ENCODE measurements around the gene BBIP1.
"Not testable (repeated sequence)": the region's sequence is repeated elsewhere in the genome, so short reads cannot be mapped to it uniquely, and the experiment has no call there.

BBIP1 gene

DNA sequence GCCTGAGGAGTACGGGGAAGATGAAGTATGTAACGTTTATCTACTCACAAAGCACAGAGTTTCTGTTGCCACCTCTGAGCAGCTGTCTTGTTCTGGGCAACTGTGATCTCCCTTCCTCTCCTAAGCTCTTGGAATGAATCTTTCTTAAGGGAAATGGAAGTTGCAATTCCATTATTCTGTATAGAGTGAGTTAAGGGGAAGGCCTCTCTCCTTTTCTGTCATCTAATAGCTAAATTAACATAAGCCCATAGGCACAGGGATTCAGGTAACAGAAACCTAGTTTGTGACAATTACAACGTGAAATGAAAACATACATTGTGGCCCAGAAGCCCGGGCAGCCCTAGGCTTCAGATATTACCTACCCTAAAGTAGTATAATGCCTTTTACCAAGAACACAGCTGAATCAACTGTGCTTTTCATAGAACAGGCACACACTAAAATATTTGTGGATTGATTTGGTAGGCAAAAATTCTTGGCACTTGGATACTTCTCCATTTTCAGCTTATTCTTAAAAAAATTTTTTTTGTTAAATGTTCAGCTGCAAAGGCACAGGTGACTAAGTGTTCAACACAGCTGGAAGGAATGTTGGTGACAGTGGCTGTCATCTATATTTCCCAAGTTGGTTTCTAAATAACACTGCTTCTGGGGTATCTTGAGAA is 51.0 kb downstream of the BBIP1 start:
- no peaks in the 10 kb centered on the region for H3K9me3 ChIP-seq (ENCODE audit: severe bottlenecking)
- H3K27ac ChIP-seq, result no peak overlapping the region
- TF ChIP-seq, protein P1, sequence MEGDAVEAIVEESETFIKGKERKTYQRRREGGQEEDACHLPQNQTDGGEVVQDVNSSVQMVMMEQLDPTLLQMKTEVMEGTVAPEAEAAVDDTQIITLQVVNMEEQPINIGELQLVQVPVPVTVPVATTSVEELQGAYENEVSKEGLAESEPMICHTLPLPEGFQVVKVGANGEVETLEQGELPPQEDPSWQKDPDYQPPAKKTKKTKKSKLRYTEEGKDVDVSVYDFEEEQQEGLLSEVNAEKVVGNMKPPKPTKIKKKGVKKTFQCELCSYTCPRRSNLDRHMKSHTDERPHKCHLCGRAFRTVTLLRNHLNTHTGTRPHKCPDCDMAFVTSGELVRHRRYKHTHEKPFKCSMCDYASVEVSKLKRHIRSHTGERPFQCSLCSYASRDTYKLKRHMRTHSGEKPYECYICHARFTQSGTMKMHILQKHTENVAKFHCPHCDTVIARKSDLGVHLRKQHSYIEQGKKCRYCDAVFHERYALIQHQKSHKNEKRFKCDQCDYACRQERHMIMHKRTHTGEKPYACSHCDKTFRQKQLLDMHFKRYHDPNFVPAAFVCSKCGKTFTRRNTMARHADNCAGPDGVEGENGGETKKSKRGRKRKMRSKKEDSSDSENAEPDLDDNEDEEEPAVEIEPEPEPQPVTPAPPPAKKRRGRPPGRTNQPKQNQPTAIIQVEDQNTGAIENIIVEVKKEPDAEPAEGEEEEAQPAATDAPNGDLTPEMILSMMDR (IDR thresholded peaks at IDR 0.05; ENCODE audit: low read depth, low read length), result no peak
- H3K27me3 ChIP-seq (ENCODE audit: insufficient read depth, low read depth, severe bottlenecking), result no peaks in the 10 kb centered on the region
- no peaks in the 10 kb centered on the region for H3K36me3 ChIP-seq
- DNase-seq, result no peak
- no peak overlapping the region for H3K4me3 ChIP-seq (ENCODE audit: low read depth, low read length)

DNA sequence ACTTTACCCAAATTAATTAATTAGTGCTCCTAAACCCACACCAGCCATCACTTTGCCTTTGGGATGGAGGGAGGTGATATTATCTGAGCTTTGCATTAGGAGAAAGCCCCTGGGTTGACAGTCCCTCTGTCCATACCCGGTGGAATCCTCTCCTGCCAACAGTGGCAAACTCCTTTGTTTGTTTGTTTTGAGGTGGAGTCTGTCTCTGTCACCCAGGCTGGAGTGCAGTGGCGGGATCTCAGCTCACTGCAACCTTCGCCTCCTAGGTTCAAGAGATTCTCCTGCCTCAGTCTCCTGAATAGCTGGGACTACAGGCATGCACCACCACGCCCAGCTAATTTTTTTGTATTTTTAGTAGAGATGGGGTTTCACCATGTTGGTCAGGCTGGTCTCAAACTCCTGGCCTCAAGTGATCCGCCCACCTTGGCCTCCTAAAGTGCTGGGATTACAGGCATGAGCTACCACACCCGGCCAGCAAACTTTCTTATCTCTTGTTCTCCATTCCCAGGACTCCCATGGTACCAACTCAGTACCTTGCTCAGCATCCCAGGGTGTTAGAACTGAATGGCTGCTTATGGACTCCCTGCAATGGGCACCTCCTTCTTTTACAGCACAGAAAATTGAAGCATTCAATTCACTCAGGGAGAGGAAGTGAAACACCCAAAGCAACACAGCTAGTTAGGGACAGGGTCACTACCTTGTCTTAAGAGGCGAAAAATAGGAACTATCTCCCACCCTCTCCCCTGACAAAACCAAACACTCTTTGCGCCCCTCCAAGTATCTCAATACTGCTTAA is 51.8 kb downstream of the BBIP1 start:
- not testable (repeated sequence) for H3K4me3 ChIP-seq (ENCODE audit: low read depth, low read length); H3K27ac ChIP-seq; H3K27me3 ChIP-seq (ENCODE audit: insufficient read depth, low read depth, severe bottlenecking); H3K36me3 ChIP-seq; DNase-seq; H3K9me3 ChIP-seq (ENCODE audit: severe bottlenecking)

DNA sequence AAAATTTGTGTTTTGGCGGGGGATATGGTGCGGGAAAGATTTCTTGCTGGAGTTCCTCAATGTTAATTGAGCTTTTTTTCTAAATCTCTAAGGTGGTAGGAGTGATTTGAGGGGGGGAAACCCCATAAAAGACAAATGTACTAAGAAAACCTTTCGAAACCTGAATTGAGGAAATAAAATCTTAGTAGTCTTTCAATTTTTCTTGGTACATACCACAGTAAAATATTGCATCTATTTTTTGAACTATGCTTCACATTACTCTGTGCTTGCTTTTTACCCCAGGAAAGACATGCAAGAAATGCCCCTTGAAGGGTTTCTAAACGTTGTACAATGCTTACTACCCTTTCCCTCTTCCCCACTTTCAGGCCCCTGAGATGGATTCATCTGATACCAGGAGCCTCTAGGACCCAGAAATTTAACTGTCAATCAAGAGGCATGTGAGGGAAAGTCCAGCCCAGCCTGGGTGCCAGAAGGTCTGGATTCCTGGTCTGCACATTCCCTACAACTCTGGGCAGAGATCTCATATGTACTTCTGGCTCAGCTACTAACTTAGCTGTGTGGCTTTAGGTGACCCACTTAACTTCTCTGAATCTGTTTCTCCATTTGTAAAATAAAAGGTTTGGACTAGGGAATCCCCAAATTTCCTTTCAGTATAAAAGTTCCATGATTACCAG is 53.0 kb downstream of the BBIP1 start:
- TF ChIP-seq, protein P1 (IDR thresholded peaks at IDR 0.05; ENCODE audit: low read depth, low read length), result no peak
- Histone ChIP-seq H3K36me3 (no peaks in the 10 kb centered on the region), H3K27ac (peak overlapping the region; percentile 22; the same call in 1 of the 2 replicates), H3K4me3 (ENCODE audit: low read depth, low read length) (no peak overlapping the region), H3K9me3 (ENCODE audit: severe bottlenecking) (no peaks in the 10 kb centered on the region), H3K27me3 (ENCODE audit: insufficient read depth, low read depth, severe bottlenecking) (no peaks in the 10 kb centered on the region)
- no peak for DNase-seq

DNA sequence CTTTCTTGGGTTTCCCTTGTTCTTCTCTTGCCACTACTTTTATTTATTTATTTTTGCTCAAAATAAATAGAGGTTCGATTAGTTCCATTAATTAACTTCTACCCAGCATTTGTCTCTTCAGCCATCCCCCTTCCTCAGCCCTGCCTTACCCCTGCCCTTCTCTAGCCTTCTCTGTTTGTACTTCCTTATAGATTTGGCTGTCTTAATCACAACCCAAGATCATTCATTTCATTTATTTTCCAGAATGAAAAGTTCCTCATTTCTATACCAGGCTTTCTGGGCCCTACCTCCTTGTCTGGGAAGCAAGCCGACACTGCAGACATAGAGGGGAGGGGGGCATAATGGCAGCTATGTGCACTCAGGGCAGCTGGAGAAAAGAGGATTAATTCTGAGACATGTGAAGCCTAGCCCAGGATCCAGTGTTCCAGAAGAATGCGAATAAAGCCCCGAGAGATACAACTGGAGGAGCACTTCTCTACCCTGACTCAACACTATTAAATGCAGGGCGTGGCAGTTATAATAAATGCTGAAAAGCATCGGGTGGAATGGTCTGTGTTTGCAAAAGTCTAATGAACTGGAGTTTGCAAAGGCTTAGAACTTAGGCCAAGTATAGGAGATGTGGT is 53.7 kb downstream of the BBIP1 start:
- Histone ChIP-seq H3K27me3 (ENCODE audit: insufficient read depth, low read depth, severe bottlenecking) (no peaks in the 10 kb centered on the region), H3K9me3 (ENCODE audit: severe bottlenecking) (no peaks in the 10 kb centered on the region), H3K36me3 (no peaks in the 10 kb centered on the region), H3K4me3 (ENCODE audit: low read depth, low read length) (no peak overlapping the region), H3K27ac (peak overlapping the region; percentile 42)
- DNase-seq, result peak; percentile 81
- TF ChIP-seq, protein P1 (IDR thresholded peaks at IDR 0.05; ENCODE audit: low read depth, low read length), result no peak

DNA sequence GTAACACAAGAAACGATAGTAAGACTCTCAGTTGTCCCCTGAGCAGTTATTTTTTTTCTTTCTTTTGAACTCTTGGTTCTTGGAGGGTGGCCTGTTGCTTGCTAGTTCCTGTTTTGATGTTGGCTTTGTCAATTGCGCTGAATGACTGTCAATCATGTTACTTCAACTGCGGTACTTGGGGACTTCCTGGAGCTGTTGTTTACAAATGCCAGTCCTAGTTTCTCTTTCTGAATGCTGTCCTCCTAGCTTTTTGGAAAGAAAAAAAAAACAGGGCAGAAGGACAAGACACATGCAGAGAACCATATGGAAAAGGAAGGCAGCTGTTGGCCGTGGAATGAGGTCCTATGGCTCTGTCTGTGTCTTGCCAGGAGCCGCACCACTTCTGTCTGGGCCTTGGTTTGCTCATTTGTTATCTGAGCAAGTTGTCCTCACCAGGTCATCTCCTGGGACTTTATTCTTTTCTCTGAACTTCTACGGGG is 54.3 kb downstream of the BBIP1 start:
- TF ChIP-seq, protein P1 (IDR thresholded peaks at IDR 0.05; ENCODE audit: low read depth, low read length), result no peak
- no peak overlapping the region for H3K4me3 ChIP-seq (ENCODE audit: low read depth, low read length)
- H3K9me3 ChIP-seq (ENCODE audit: severe bottlenecking), result no peaks in the 10 kb centered on the region
- no peak for DNase-seq
- H3K27me3 ChIP-seq (ENCODE audit: insufficient read depth, low read depth, severe bottlenecking), result no peaks in the 10 kb centered on the region
- peak overlapping the region; percentile 42 for H3K27ac ChIP-seq
- H3K36me3 ChIP-seq, result no peaks in the 10 kb centered on the region

DNA sequence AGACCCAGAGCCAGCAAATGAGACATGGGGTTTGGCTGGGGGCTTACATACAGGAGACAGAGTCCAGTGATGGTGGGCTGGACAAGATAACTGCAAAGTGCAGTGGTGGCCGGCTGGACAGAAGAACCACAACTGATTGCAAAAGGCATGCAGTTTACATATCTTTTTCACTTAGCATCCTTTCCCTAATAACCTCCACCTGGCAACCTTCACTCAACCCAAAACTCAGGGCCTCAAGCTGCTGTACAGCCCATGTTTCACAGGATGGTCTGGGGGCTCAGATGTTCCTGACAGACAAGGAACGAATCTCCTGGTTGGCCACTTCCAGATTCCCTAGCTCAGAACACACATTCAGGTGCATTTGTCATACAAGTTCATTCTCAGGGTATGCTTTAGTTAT is 55.0 kb downstream of the BBIP1 start:
- Histone ChIP-seq H3K27ac (no peak overlapping the region), H3K4me3 (ENCODE audit: low read depth, low read length) (no peak overlapping the region), H3K9me3 (ENCODE audit: severe bottlenecking) (no peaks in the 10 kb centered on the region), H3K36me3 (no peaks in the 10 kb centered on the region), H3K27me3 (ENCODE audit: insufficient read depth, low read depth, severe bottlenecking) (no peaks in the 10 kb centered on the region)
- TF ChIP-seq, protein P1 (IDR thresholded peaks at IDR 0.05; ENCODE audit: low read depth, low read length), result no peak
- DNase-seq, result no peak
